Stomach (tissue), 4 donors: ENCODE measurements around the gene BRD7.

Experiments used
- CTCF ChIP-seq, 7 experiments: fragments of 450-650 bp in 4 of 7; fragments of 200-600 bp in 3 of 7; sonication (generic) in 3 of 7; IDR thresholded peaks; one replicate each; pipeline ENCODE4 v1.5.1; 2016 to 2019; ENCODE audit warnings: antibody characterized with exemption in 7 of 7, control low read depth in 2 of 7, mild to moderate bottlenecking in 1 of 7
- EP300 ChIP-seq: sonication (generic); formaldehyde crosslinking; IDR thresholded peaks from one replicate; pipeline ENCODE4 v1.6.1; 2017; ENCODE audit warnings: antibody characterized with exemption
- POLR2A ChIP-seq, 4 donors: fragments of 450-650 bp; IDR thresholded peaks; one replicate each; pipeline ENCODE4 v1.6.1; 2016; ENCODE audit warnings: antibody characterized with exemption in 4 of 4, control low read depth in 2 of 4, mild to moderate bottlenecking in 1 of 4, moderate library complexity in 1 of 4
- POLR2AphosphoS5 ChIP-seq, 3 donors: sonication (generic); formaldehyde crosslinking; IDR thresholded peaks; one replicate each; pipeline ENCODE4 v1.6.1; 2016; ENCODE audit warnings: antibody characterized with exemption in 3 of 3

DNA sequence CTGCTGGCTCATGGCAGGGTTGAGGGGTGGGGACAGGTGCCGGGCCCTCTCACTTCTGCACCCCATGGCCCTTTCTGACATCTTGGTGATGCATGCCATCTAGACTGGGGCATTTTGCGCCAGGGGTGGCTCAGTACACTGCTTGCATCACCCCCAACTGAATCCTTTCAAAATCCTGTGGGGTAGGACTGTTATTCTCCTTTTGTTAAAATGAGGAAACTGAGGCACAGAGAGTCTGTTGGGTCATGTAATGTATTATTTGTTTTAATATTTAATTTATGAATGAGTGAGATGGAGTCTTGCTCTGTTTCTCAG is 92.5 kb downstream of the BRD7 start:
- no peak for TF ChIP-seq POLR2A (IDR thresholded peaks at IDR 0.05)
- no peak for TF ChIP-seq CTCF (IDR thresholded peaks at IDR 0.05)
- no peak for TF ChIP-seq POLR2AphosphoS5 (IDR thresholded peaks at IDR 0.05)
- no peak for TF ChIP-seq EP300
